Peyer's patch (tissue), 4 donors: ENCODE results near the gene TEKTIP1.
"Not testable (repeated sequence)": the region's sequence is repeated elsewhere in the genome, so short reads cannot be mapped to it uniquely, and the experiment has no call there.

Experiments used
- CTCF ChIP-seq, 6 experiments: fragments of 450-650 bp in 4 of 6; fragments of 200-600 bp in 2 of 6; sonication (generic) in 1 of 6; IDR thresholded peaks; one replicate each; pipeline ENCODE4 v1.5.1; 2017 to 2019; ENCODE audit warnings: antibody characterized with exemption in 6 of 6, mild to moderate bottlenecking in 3 of 6, moderate library complexity in 1 of 6
- POLR2A ChIP-seq, 2 donors: fragments of 450-650 bp; IDR thresholded peaks; one replicate each; pipeline ENCODE4 v1.5.1; 2017; ENCODE audit warnings: antibody characterized with exemption in 2 of 2, mild to moderate bottlenecking in 2 of 2, moderate library complexity in 2 of 2

- TF ChIP-seq CTCF, POLR2A (IDR thresholded peaks at IDR 0.05): not testable (repeated sequence)
These were observed 30.8 kb upstream of the TEKTIP1 start for GRCh38 chr19:3508121-3508661.
